Stimulated activated CD4-positive, alpha-beta T cell treated with anti-CD3 and anti-CD28 coated beads, TNF-alpha, amount 100 ng/mL, for 24 hours (primary cell): ENCODE results near the gene METAP1D.
"Not testable (repeated sequence)": the region's sequence is repeated elsewhere in the genome, so short reads cannot be mapped to it uniquely, and the experiment has no call there.

Experiments used
- DNase-seq, 3 experiments: peaks; one replicate each; pipeline ENCODE4 v3.0.0-alpha.2; 2020; ENCODE audit warnings: low read depth in 3 of 3

METAP1D gene

DNA sequence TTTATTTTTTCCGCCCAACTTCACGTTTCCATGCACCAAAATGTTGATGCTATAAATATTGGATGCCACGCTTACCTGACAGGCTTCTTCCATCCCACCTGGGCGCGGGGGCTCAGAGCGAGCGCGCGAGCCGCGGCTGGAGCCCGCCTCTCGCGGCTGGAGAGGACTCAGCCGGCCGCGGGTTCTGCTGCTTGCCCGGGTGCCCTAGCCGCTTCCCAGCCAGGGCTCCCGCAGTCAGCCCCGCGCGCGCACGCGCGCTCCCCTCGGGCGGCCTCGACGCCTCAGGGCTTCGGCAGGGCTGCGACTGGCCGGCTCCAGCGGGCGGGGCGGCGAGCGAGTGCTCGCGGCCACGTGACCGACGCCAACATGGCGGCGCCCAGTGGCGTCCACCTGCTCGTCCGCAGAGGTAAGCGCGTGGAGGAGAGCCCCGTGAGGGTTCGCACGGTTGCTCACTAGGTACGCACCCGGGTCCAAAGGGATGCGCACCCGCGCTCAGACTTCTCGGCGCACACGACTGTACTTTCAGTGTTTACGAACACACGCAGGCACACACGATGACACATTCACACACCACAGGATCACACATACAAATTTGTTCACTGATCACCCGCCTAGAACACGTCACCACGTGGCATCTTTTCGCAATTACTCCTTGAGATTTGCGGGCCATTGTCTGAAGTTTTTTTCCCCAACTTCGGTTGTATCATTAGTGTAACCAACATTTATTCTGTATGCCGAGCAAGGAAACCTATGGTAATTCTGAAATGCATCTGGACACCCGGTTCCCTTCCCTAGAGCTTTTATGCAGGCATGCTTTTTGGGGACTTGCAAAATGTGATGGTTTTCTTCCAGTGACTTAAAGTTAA, at the start of gene METAP1D:
METAP1D (plus strand) TSS at position 350 of the 866 bp plus-strand sequence; CDS start at position 367, 17 bp downstream.
- DNase-seq, result peak; percentile 71 to 89 (median 77)

- DNase-seq, result no peak
Observed at GRCh38 chr2:171952276-171952675, 47.5 kb upstream of the METAP1D start.

DNA sequence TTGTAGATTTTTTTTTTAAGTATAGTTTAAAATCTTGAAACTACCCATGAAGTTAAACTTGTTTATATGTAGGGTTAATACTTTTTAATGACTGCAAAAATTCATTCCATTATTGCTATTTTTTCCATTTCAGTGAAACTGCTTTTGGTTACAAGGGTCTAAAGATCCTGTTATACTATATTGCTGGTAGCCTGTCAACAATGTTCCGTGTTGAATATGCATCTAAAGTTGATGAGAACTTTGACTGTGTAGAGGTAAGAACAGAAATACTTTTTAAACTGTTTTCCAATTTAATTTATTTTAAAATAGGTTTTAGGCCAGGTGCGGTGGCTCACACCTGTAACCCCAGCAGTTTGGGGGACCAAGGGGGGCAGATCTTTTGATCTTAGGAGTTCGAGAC, 47.0 kb upstream of the METAP1D start:
- DNase-seq, result no peak

DNA sequence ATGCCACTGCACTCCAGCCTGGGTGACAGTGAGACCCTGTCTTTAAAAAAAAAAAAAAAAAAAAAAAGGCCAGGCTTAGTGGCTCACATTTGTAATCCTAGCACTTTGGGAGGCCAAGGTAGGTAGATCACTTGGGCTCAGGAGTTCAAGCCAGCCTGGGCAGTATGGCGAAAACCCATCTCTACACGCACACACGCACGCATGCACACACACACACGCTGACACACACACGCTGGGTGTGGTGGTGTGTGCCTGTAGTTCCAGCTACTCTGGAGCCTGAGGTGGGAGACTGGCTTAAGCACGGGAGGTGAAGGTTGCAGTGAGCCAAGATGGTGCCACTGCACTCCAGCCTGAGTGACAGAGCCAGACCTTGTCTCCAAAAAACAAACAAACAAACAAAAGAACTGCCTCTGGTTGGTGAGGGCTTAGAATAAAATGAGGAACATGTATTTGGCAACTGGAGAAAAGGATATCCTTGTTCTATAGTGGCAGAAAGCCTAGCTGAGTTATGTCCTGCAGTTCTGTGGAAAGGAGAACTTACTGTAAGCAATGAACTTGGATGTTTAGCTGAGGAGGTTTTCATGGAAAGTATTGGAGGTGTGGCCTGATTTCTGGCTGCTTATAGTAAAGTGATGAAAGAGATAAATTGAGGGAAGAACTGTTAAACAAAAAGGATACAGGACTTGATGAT, 43.5 kb upstream of the METAP1D start:
- no peak for DNase-seq

DNA sequence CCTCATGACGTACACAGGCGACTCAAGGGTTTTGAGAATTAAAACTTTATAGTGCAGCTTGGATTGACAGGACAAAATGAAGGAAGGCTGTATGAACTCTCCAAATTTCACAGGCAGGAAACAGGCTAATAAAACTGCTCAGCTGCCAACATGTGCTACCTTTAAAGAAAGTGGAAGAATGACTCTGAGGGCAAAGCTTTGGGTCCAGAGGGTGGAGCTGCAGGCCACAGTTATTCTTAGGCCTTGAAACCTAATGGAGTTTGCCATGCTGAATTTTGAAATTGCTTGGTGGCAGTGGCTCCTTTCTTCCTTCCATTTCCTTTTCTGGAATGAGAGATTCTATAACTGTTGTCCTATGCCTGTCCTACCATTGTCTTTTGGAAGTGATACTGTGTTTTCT, 42.7 kb upstream of the METAP1D start:
- no peak for DNase-seq

GRCh38 chr2:171958475-171958874, 41.3 kb upstream of the METAP1D start:
- no peak for DNase-seq

- DNase-seq, result no peak
Observed at GRCh38 chr2:171959998-171960397, 39.8 kb upstream of the METAP1D start.

GRCh38 chr2:171960570-171960969, 39.2 kb upstream of the METAP1D start:
- DNase-seq, result no peak

- DNase-seq, result no peak
Observed at GRCh38 chr2:171963198-171963597, 36.6 kb upstream of the METAP1D start.

GRCh38 chr2:171964308-171964707, 35.4 kb upstream of the METAP1D start:
- DNase-seq, result no peak

- no peak for DNase-seq
Observed at GRCh38 chr2:171965238-171965637, 34.5 kb upstream of the METAP1D start.

- DNase-seq, result no peak
Observed at GRCh38 chr2:171965661-171966060, 34.1 kb upstream of the METAP1D start.

DNA sequence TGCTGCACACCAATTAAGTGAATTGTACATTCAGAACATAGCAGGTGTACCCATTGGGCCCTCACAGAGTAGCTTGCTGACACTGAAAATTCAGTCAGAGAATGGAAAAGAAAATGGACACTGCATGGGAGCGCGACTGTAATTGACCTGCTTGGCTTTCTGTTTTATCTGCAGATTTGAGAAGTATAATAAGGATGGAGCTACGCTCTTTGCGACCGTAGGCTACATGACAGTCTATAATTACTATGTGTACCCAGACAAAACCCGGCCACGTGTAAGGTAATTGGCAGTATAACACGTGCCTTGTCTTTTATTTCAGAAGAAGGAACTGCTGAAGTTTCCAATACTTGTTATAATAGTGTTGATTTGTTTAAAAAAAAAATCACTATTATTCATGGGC, 33.5 kb upstream of the METAP1D start:
- no peak for DNase-seq

- no peak for DNase-seq
Observed at GRCh38 chr2:171966688-171967087, 33.1 kb upstream of the METAP1D start.

- DNase-seq, result no peak
Observed at GRCh38 chr2:171968509-171968908, 31.2 kb upstream of the METAP1D start.

DNA sequence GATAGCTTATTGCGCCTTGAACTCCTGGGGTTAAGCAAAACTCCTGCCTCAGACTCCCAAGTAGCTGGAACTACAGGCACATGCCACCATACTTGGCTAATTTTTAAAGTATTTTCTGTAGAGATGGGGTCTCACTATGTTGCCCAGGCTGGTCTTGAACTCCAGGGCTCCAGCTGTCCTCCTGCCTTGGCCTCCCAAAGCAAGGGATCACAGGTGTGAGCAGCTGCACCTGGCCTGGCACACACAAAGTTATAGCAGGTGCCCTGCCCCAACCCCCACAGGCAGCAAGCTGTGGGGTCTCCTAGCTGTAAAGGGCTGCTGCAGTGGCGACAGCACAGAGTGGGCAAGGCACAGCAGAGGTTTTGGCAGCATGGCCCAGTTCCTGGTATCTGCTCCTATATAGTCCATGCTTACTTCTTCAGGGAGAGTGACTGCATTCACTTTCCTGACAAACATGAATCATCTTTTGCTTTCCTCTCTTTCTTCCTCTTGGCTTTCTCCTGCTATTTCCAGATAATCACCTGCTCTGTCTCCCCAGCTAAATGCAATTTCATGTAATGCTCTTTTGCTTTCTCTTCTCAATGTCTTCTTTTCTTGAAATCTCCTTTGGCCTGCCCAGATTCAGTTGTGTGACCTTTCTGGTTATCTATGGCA, 27.3 kb upstream of the METAP1D start:
- DNase-seq, result no peak

DNA sequence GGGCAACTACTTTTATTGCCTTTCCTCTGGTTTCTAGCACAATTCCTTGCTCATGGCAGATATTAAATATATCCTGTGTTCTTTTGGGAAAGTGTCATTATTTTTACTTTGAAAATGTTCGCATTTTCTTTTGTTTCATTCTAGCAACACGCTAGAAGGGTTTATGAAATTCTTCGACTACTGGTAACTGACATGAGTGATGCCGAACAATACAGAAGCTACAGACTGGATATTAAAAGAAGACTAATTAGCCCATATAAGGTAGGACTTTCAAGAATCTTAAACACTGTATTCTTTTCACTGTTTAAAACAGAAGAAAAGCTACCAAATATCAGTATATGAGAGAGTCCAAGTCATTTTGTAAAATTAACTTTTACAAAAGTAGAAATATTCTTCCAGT, 20.6 kb upstream of the METAP1D start:
- DNase-seq, result no peak

GRCh38 chr2:171983924-171984323, 15.8 kb upstream of the METAP1D start:
- not testable (repeated sequence) for DNase-seq

DNA sequence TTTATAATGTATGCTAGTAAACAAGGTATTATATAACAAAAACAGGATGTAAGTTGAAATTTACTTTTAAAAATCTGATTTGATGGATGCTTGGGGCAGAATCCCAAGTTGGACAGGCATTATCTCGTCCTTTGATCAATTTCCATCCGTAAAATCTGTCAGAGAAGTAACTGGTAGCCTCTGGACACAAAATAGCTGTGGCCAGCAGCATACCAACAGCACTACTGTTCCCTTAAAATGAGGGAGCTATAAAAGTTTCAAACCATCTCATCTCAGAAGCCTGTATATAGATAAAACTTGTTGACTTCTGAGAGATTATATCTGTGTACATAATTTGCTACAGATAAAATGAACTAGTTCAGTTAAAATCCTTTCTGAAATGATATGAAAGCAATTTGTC, 14.7 kb upstream of the METAP1D start:
- DNase-seq, result no peak

DNA sequence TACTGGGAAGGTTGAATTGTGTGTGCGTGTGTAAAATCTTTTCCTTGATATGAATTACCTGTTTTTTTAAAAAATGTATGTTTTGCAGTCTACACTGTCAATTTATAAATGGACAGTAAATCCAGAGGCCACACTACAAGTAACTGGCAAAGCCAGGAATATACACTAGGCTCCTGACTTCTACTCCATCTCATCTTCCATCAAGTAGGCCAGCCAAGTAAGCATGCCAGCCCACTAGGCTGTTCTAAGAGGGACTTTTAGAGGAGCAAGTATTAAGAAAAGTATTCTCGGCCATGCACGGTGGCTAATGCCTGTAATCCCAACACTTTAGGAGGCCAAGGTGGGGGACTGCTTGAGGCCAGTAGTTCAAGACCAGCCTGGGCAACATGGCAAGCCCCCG, 13.0 kb upstream of the METAP1D start:
- no peak for DNase-seq

GRCh38 chr2:171991027-171991426, 8.7 kb upstream of the METAP1D start:
- no peak for DNase-seq

DNA sequence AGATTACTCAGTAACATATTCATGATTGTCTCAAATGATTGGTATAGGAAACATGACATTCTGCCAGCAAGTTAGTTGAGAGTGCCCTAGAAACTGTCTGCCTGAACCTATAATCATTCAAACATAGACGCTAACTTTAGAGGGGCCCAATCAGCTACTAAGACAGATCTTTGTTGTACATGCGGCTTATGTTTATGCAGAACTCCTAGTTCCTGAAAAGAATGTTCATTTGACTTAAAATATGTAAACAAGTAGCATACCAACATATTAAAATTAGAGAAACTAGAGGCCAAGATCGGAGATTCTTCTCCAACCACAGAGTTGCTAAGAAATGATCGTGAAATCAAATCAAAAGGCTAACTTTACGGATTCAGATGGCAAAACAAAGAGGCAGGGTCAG, 4.2 kb upstream of the METAP1D start:
- no peak for DNase-seq

DNA sequence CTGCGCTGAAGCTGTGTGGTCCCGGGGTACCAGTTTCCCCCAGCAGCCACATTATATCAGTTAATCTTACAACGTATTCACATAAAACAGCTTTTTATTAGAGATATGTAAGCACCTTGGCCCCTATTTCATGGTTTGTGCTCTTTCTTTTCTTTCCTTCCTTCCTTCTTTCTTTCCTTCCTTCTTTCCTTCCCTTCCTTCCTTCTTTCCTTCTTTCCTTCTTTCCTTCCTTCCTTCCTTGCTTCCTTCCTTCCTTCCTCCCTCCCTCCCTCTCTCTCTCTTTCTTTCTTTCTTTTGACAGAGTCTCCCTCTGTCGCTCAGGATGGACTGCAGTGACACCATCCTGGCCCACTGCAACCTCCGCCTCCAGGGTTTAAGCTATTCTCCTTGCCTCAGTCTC, 3.7 kb upstream of the METAP1D start:
- no peak for DNase-seq
